GM18907 (cell line): Measurements from ENCODE around the gene IBA57.

Source experiments
- ATAC-seq: cut with Tn5 transposase; IDR thresholded peaks from one replicate; pipeline ENCODE4 v1.9.1; 2021; ENCODE audit warnings: mild to moderate bottlenecking, moderate library complexity; ENCODE audit not compliant: unreplicated experiment

The IBA57 gene

DNA sequence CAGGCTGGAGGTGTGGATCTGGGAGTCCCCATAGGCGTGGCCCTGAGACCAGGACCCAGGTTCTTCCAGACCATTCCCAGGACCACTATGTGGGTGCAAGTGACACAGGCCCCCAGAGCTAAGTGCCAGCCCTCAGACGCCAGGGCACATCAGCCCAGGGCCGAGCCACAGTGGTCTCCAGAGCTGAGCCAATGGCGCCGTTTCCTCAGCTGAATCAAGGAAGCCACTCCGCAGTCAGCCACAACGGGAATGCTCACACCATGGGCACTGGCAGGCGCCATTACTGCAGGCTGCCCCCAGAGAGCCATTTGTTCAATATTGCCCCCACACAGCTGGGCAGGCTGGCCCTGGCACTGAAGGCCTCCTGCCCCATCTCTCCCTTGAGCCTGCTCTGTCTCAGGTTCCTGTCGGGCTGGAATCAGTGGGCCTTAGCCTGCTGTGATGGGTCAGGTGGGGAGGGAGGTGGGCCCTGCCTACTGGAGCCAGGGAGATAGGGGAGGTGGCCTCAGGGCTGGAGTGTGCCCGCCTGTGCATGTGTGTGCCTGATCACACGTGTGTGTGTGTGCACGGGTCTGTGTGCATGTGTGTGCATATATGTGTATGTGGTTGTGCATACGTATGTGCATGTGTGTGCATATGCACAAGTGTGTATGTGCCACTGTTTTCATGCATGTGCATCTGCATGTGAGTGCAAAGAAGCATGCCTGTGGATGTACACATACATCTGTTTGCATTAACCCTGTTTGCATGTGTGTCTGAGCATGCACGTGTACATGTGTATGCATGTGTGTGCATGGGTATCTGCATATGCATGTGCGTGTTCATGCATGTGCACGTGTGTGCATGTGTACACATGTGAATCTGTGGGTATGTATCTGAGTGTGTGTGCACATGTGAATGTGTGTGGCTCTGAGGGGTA lies 9.7 kb upstream of the IBA57 start:
- ATAC-seq, result no peak

- ATAC-seq, result no peak
Observed at GRCh38 chr1:228156515-228156881, 9.1 kb upstream of the IBA57 start.

DNA sequence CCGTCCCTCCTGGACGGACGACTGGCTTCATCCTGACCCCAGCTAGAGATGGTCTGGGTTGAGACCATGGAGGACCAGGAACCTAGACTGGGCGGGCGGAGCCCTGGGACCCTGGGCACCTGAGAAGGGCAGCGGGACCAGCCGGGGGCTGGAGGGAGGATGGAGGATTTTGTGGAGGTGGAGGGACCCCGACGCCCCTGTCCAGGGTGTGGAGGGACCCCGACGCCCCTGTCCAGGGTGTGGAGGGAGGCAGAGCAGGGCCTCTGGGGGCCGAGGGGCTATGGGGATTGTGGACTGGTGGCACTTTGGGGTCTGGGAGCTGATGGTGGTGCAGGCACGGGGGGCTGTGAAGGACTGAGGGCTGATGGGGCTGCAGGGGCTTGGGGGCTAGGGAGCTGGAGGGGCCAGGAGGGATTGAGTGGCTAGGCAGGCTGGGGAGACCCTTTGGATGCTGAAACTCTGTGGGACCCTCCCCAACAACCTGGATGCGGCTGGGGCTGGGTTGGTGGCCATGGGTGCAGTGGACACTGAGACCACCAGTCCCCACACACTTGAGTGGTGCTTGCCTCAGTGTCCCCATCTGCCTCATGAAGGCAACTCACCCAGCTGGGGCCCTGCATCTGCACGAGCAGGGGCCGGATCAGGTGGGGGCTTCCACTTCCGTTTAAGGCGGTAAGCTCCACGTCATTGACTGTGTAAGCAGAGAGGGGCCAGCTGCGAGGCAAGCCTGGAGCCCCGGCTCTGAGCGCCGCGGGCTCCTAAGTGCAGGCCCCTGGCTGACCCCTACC lies 8.5 kb upstream of the IBA57 start:
- ATAC-seq, result no peak

DNA sequence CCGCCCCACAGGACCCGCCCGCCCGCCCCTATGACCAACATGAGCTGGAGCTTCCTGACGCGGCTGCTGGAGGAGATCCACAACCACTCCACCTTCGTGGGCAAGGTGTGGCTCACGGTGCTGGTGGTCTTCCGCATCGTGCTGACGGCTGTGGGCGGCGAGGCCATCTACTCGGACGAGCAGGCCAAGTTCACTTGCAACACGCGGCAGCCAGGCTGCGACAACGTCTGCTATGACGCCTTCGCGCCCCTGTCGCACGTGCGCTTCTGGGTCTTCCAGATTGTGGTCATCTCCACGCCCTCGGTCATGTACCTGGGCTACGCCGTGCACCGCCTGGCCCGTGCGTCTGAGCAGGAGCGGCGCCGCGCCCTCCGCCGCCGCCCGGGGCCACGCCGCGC lies 7.9 kb upstream of the IBA57 start:
- no peak for ATAC-seq

DNA sequence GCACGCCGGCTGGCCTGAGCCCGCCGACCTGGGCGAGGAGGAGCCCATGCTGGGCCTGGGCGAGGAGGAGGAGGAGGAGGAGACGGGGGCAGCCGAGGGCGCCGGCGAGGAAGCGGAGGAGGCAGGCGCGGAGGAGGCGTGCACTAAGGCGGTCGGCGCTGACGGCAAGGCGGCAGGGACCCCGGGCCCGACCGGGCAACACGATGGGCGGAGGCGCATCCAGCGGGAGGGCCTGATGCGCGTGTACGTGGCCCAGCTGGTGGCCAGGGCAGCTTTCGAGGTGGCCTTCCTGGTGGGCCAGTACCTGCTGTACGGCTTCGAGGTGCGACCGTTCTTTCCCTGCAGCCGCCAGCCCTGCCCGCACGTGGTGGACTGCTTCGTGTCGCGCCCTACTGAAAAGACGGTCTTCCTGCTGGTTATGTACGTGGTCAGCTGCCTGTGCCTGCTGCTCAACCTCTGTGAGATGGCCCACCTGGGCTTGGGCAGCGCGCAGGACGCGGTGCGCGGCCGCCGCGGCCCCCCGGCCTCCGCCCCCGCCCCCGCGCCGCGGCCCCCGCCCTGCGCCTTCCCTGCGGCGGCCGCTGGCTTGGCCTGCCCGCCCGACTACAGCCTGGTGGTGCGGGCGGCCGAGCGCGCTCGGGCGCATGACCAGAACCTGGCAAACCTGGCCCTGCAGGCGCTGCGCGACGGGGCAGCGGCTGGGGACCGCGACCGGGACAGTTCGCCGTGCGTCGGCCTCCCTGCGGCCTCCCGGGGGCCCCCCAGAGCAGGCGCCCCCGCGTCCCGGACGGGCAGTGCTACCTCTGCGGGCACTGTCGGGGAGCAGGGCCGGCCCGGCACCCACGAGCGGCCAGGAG lies 7.2 kb upstream of the IBA57 start:
- ATAC-seq, result no peak

GRCh38 chr1:228159008-228159665 lies 6.5 kb upstream of the IBA57 start:
- no peak for ATAC-seq

DNA sequence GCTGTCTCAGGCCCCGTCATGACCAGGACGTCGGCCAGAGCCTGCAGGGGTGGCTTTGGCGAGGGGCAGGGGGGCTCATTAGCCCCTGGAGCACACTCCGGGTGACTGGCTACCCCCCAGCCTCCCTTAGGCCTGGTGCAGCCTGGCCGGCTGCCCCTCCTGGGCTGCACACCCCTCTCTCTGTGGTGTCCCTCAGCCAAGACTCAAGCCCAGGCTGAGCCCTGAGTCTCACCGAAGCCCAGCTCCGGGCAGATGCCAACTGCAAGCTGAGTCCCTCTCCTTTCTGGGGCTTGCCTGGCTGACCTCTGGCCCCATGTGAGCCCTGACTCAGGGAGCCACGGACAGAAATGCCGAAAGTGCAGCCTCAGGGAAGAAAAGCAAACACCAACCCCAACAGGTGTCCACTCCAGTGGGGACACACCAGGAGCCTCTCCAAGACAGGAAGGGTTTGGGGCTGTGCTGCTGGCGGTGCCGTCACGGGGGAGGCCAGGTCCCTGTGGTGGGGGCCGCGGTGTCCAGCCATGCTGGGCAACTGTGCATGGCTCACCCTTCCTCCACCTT lies 5.3 kb upstream of the IBA57 start:
- ATAC-seq, result no peak

- ATAC-seq, result no peak
Observed at GRCh38 chr1:228161362-228161761, 4.2 kb upstream of the IBA57 start.

DNA sequence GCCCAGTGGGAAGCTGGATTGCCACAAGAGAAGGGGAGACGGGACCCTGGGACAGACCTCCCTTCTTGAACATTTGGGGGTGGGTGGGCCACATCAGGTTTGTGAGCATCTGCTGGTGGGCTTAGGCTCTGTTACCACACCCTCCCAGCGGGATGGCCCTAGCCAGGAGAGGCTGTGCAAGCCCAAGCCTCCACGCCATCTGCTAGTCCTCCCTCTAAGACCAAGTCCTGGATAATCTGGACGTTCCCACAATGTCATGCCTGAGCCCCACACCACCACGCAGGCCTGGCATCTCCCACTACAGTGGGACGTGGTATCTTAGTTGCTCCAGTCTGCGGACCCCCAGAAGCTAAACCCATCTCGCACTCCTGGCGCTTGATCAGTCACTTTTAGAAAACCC lies 3.7 kb upstream of the IBA57 start:
- ATAC-seq, result no peak

GRCh38 chr1:228162286-228163006 lies 3.2 kb upstream of the IBA57 start:
- ATAC-seq, result no peak

- ATAC-seq, result no peak
Observed at GRCh38 chr1:228163007-228163753, 2.4 kb upstream of the IBA57 start.

- no peak for ATAC-seq
Observed at GRCh38 chr1:228163776-228164519, 1.7 kb upstream of the IBA57 start.

- no peak for ATAC-seq
Observed at GRCh38 chr1:228164561-228165371, 838 bp upstream of the IBA57 start.

DNA sequence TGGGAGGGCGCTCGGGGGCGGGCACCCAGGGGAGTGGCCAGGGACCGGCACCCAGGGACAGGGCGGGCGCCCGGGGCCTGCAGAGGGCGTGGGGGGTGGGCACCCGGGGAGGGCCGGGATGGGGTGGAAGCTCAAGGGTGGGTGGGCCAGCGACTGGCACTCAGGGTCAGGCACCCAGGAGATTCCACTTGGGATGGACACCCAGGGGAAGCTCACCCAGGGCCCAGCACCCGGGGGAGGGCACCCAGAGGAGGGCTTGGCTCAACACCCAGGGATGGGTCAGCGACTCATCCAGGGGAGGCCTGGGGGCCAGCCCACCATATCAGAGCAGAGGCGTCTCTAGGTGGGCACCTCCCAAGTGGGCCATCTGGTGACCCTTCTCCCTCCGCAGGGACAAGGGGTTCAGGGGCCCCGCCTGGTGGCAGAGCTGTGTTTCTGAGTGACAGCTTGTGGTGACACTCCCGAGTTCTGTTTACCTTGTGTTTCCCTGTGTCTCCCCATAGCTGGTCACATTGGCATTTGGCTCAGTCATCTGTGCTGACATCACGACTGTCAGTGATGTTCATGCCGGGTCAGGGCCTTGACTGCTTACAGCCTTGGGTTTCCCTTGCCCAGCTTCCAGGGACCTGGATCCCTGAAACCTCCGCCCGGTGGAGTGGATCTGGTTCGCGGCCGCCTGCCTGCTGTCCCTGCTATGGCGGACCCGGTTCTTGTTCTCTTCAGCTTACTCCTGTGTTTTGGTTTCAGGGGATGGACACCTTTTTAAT lies 749 bp downstream of the IBA57 start:
- peak; percentile 24 for ATAC-seq

DNA sequence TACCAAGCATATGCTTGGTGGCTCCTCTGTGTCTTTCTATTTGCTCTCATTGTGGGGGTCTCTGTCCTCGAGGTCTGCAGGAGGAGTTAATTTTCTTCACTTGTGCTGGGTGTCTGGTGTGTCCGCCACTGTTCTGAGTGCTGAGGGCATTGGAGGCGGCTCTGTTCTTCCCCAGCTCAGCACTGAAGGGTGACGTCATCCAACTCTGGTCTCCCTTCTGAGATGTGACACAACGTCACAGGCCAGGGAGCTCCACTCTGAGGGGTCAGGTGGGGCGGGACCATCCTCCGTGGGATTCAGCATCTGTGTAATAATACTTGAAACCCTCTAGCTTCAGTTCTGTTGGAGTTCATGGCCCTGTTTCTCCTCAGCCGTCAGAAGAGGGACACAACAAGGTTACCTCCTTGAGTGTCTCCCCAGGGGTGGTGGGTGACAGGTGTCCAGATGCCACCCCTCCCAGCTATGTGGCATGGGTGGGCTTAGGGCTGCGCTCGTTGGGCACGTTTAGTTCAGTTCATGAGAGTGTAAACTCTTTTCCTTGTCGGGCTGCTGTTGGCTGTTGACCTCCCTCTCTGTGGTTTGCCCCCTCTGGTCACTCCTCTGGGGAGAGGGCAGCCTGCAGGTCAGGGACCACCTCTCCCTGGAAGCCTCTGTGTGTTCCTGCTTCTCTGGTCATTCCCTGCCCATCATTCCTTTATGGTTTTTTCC lies 3.1 kb downstream of the IBA57 start:
- no peak for ATAC-seq

- no peak for ATAC-seq
Observed at GRCh38 chr1:228169345-228169744, 3.7 kb downstream of the IBA57 start.
